Stimulated activated CD4-positive, alpha-beta T cell treated with anti-CD3 and anti-CD28 coated beads, Interleukin-15, amount 100 ng/mL, for 24 hours (primary cell): ENCODE measurements around the gene MINDY4.

Experiments
- DNase-seq: peaks from one replicate; pipeline ENCODE4 v3.0.0-alpha.2; 2020

MINDY4 gene

GRCh38 chr7:30920584-30921539 lies 149.6 kb downstream of the MINDY4 start:
- no peak for DNase-seq

GRCh38 chr7:30921540-30922401 lies 150.6 kb downstream of the MINDY4 start:
- DNase-seq: no peak

- DNase-seq: no peak
These were observed 151.4 kb downstream of the MINDY4 start for GRCh38 chr7:30922596-30922995.

- DNase-seq: peak; percentile 0
These were observed 152.0 kb downstream of the MINDY4 start for GRCh38 chr7:30923009-30923773.

- DNase-seq: peak; percentile 0
These were observed 152.7 kb downstream of the MINDY4 start for GRCh38 chr7:30923774-30924413.

- peak; percentile 0 for DNase-seq
These were observed 153.4 kb downstream of the MINDY4 start for GRCh38 chr7:30924624-30925023.

- no peak for DNase-seq
These were observed 153.9 kb downstream of the MINDY4 start for GRCh38 chr7:30925117-30925516.

- no peak for DNase-seq
These were observed 154.7 kb downstream of the MINDY4 start for GRCh38 chr7:30925913-30926312.

GRCh38 chr7:30926313-30926712 lies 155.1 kb downstream of the MINDY4 start:
- DNase-seq: no peak

GRCh38 chr7:30927040-30927439 lies 155.8 kb downstream of the MINDY4 start:
- DNase-seq: no peak

GRCh38 chr7:30927559-30927958 lies 156.3 kb downstream of the MINDY4 start:
- DNase-seq: no peak

GRCh38 chr7:30928254-30928872 lies 157.1 kb downstream of the MINDY4 start:
- no peak for DNase-seq

GRCh38 chr7:30929686-30930085 lies 158.5 kb downstream of the MINDY4 start:
- no peak for DNase-seq

- no peak for DNase-seq
These were observed 159.4 kb downstream of the MINDY4 start for GRCh38 chr7:30930621-30931020.

GRCh38 chr7:30931161-30931928 lies 160.1 kb downstream of the MINDY4 start:
- no peak for DNase-seq

- no peak for DNase-seq
These were observed 160.8 kb downstream of the MINDY4 start for GRCh38 chr7:30931929-30932540.

- no peak for DNase-seq
These were observed 161.3 kb downstream of the MINDY4 start for GRCh38 chr7:30932562-30932961.

GRCh38 chr7:30933124-30933974 lies 162.1 kb downstream of the MINDY4 start:
- DNase-seq: no peak

GRCh38 chr7:30934225-30934624 lies 163.0 kb downstream of the MINDY4 start:
- DNase-seq: no peak
